Measurements from ENCODE around the gene TNIK. TPM values are rescaled to one million over a fixed set of nuclear protein-coding genes. Genes with fewer than 3 reads are reported as not detected.

TNIK gene
- total and polyA plus RNA-seq, 12 donors, result 9.3 to 51.9 (median 35.1) TPM

DNA sequence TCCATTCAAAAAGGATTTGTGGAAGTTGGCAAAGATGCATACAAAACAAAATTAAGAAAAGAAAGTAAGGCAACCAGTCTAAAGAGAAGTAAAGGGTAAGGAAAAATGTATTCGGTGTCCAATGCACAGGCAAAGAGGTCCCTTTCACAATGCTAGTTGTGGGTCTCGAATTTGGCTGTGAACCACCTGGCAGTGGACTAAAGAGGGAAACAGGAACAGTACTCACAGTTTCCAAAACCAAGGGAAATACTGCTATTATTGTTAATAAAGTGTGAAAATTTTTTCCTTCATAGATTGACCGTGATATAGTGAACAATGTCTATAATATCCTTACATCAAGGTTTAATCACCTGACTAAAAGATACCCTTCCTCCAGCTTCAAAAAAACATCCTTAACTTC is 57.9 kb downstream of the TNIK start:
- TF ChIP-seq, protein P1, sequence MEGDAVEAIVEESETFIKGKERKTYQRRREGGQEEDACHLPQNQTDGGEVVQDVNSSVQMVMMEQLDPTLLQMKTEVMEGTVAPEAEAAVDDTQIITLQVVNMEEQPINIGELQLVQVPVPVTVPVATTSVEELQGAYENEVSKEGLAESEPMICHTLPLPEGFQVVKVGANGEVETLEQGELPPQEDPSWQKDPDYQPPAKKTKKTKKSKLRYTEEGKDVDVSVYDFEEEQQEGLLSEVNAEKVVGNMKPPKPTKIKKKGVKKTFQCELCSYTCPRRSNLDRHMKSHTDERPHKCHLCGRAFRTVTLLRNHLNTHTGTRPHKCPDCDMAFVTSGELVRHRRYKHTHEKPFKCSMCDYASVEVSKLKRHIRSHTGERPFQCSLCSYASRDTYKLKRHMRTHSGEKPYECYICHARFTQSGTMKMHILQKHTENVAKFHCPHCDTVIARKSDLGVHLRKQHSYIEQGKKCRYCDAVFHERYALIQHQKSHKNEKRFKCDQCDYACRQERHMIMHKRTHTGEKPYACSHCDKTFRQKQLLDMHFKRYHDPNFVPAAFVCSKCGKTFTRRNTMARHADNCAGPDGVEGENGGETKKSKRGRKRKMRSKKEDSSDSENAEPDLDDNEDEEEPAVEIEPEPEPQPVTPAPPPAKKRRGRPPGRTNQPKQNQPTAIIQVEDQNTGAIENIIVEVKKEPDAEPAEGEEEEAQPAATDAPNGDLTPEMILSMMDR (IDR thresholded peaks at IDR 0.05), result no peak
- Histone ChIP-seq H3K27ac (no peak overlapping the region), H3K4me3 (no peak overlapping the region), H3K4me1 (peaks cover 0 to 73% (median 42%) of the 10 kb centered on the region in 9 donors), H3K27me3 (no peaks in the 10 kb centered on the region), H3K36me3 (no peaks in the 10 kb centered on the region), H3K9me3 (no peaks in the 10 kb centered on the region)
- 81 to 88% methylated on average over 3 of the region's 3 CpGs for WGBS, 2 donors
- ATAC-seq, result no peak
- no peak for DNase-seq
- intact Hi-C loops (cut with DNase I), result loop anchor here in 1 of 10 donors (5.0 kb wide), 1 partner anchor 55 kb away; no protein-coding TSS in a partner anchor

DNA sequence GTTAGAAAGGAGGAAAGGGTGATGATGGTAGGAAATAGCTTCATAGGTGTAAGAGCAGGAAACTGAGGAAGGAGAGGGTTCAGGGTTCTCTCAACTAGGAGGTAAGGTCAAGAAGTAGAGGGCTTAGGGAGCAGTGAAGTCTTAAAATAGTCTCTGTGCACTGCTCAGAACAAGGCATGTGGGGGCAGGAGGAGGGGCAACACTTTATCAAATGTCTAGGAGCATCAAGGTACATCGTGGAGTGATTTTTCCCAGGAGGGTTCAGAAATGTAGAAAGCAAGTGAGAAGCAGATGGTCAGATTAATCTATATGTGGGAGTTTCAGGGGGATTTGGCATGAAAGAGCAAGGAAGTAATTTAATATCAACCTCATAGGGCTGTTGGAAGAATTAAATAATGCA is 58.8 kb downstream of the TNIK start:
- TF ChIP-seq, protein P1 (IDR thresholded peaks at IDR 0.05), result no peak
- ATAC-seq, result no peak
- DNase-seq, result no peak
- Histone ChIP-seq H3K4me1 (peaks cover 0 to 74% (median 44%) of the 10 kb centered on the region in 9 donors), H3K36me3 (no peaks in the 10 kb centered on the region), H3K4me3 (no peak overlapping the region), H3K27ac (no peak overlapping the region), H3K9me3 (no peaks in the 10 kb centered on the region), H3K27me3 (no peaks in the 10 kb centered on the region)
- intact Hi-C loops (cut with DNase I), result loop anchor here in 1 of 10 donors (5.0 kb wide), 1 partner anchor 56 kb away; no protein-coding TSS in a partner anchor
- 22 to 32% methylated on average over 1 of the region's 1 CpG for WGBS, 2 donors

DNA sequence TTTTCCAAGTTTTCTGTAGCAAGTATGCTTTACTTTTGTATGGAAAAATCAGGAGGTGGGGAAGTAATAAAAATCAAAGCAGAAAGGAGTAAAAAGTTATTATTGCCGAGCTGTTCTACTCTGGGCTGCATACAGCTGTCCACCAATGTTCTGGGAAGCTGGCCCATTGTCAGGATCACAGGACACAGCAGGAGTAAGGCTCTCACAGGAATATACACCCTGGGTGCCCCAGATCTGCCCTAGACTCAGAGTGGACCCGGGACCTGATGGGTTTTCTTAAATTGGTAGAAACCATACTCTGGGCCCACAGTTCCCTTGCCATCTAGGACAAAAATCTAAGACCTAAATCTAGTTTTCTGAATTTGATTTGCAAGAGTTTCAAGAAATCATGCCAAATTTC is 60.4 kb downstream of the TNIK start:
- intact Hi-C loops (cut with DNase I), result loop anchor here in 2 of 10 donors (5.0 to 10.0 kb wide), 2 partner anchors 57 to 215 kb away; no protein-coding TSS in a partner anchor
- H3K4me3 ChIP-seq, result no peak overlapping the region
- ATAC-seq (peak in 6 of 8 donors; percentile 59 to 81 (median 62)), DNase-seq (peak in 1 of 2 donors; percentile 38)
- no peaks in the 10 kb centered on the region for H3K9me3 ChIP-seq
- no peak overlapping the region for H3K27ac ChIP-seq
- TF ChIP-seq, protein P1 (IDR thresholded peaks at IDR 0.05), result no peak
- H3K36me3 ChIP-seq, result no peaks in the 10 kb centered on the region
- H3K27me3 ChIP-seq, result no peaks in the 10 kb centered on the region
- WGBS, 2 donors, result 40 to 55% methylated on average over 2 of the region's 2 CpGs
- H3K4me1 ChIP-seq, result peaks cover 0 to 87% (median 44%) of the 10 kb centered on the region in 9 donors

DNA sequence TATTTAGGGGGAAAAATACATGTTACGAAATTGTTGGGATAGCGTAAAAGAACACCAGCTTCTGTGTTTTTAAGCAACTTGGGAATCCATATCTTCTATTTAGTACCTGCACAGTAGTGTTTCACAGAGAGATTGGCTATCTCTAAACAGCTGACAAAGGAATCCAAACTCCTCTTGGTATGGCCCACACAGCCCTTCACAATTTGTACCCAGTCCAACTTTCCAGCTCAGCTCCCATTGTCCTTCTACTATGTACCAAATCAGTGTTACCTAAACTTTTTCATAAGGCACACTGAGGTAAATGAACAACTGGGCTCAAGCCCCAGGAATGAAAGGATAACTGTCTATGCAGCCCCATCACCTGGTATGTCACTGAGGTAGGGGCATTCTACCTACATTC is 61.9 kb downstream of the TNIK start:
- H3K27me3 ChIP-seq, result no peaks in the 10 kb centered on the region
- ATAC-seq (peak in 7 of 8 donors; percentile 58 to 74 (median 67)), DNase-seq (no peak)
- TF ChIP-seq, protein P1 (IDR thresholded peaks at IDR 0.05), result no peak
- no peaks in the 10 kb centered on the region for H3K36me3 ChIP-seq
- no peak overlapping the region for H3K4me3 ChIP-seq
- H3K27ac ChIP-seq, result peak overlapping the region in 2 of 10 donors; percentile 4 to 61
- H3K9me3 ChIP-seq, result no peaks in the 10 kb centered on the region
- 73 to 80% methylated on average over 2 of the region's 2 CpGs for WGBS, 2 donors
- H3K4me1 ChIP-seq, result peaks cover 0 to 75% (median 34%) of the 10 kb centered on the region in 9 donors
- intact Hi-C loops (cut with DNase I), result loop anchor here in 1 of 10 donors (10.0 kb wide), 1 partner anchor 214 kb away; no protein-coding TSS in a partner anchor
